CD4-positive, alpha-beta T cell treated with Interleukin-6 for 4 hours (primary cell): ENCODE measurements around the gene DYRK2.

ENCODE experiments used
- DNase-seq: peaks from one replicate; pipeline ENCODE4 v3.0.0-alpha.2; 2020; ENCODE audit warnings: mixed read lengths

DYRK2 gene

GRCh38 chr12:67648521-67649260 is at the start of gene DYRK2:
DYRK2 (plus strand) TSS chr12:67648745; CDS start chr12:67649134, 389 bp downstream.
- peak; percentile 90 for DNase-seq

- DNase-seq: no peak
These were observed 48.9 kb upstream of the DYRK2 start for GRCh38 chr12:67599691-67600090.

DNA sequence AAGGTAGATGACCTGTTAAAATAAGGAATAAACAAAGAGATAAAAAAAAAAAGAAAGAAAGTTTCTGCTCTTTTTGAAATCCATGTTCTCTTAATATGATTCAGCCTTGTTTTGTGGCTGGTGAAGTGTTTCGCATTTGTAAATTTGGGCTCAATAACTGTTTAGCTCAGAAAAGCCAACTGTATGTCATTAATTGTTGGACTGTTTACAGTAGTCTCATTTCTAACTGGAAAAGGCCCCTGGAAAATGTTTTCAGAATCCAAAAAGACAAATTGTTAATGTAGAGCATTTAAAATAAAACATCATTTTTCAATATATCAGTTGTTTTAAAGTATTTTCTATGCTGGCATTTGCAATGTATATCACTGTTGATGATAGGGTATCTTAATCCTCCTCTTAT is 47.4 kb upstream of the DYRK2 start:
- DNase-seq: no peak

GRCh38 chr12:67609226-67609870 is 39.2 kb upstream of the DYRK2 start:
- DNase-seq: no peak

DNA sequence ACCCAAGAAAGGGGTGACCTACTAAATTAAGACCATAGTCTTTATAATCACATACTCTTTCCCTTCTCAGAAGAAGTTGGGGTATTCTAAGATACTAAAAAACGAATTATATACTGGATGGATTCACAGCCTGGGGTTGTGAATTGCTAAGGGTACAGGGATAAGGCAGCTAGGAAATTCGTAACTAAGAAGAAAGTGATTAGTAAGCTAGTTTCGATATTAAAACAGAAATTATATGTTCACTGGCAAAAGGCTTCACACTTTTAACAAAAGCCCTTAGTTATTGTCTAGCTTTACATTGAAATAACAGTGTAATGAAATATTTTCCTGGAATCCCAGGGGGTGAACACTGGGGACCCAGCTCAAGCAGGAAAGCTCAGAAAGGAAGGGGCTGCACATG is 35.5 kb upstream of the DYRK2 start:
- no peak for DNase-seq

DNA sequence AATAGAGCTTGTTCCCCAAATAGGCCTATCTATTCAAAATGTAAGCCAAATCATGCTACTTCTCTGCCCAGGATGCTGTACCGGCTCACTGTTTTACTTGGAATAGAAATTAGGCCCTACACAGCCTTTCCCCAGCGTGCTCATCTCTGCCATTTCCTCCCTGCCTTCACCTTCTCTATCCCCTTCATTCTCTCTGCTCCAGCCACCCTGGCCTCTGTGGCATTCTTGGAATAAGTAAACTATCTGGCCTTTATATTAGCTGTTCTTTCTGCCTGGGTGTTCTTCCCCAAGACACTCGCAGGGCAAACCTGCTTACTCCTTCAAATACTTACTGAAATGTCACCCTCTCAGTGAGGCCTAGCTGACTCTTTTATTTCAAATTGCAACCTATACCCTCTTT is 30.9 kb upstream of the DYRK2 start:
- DNase-seq: no peak

DNA sequence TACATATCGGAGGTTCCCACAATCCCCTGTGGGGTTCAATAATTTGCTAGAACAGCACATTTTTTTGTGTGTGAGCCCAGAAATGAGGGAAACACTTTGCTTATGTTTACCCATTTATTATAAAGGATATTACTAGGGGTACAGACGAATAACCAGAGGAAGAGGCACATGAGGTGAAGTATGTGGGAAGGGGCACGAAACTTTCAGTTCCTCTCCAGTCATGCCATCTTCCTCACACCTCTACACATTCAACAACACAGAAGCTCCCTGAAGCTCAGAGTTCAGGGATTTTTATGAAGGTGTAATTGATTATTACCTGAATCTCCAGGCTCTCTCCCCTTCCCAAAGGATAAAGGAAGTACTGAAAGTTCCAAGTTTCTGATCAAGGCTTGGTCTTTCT is 30.2 kb upstream of the DYRK2 start:
- no peak for DNase-seq

GRCh38 chr12:67621112-67621511 is 27.4 kb upstream of the DYRK2 start:
- DNase-seq: no peak

DNA sequence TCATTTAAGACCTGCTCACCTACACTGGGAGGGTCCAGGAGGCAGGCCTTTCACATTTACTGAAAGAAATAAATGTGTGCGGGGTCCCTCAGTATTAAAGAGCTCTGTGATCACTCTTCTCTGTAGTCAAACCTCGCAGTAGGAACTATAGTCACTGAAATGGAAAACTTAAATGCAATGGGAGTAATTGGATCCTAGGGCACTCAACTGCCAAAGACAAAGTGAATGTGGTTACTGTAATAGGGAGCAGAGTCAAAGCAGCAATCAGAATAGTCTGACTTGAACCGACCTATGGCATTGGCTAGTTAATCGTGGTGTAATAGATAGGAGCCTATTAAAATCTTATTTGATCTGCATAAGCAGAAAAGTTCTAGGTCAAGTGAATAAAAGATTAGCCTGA is 26.6 kb upstream of the DYRK2 start:
- no peak for DNase-seq

- DNase-seq: no peak
These were observed 25.3 kb upstream of the DYRK2 start for GRCh38 chr12:67623259-67623658.

DNA sequence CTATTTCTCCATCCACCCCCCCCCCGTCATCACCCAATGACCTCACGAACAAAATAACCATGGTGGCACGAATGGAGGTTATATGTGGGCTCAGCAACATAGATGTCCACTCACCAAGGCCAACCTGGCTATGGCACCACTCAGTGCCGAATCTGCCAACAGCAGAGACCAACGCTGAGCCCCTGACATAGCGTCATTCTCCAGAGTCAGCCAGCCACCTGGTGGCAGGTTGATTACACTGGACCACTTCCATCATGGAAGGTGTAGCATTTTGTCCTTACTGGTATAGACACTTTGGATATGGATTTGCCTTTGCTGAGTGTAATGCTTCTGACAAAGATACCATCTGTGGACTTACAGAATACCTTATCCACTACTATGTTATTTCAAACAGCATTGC is 24.2 kb upstream of the DYRK2 start:
- DNase-seq: no peak

DNA sequence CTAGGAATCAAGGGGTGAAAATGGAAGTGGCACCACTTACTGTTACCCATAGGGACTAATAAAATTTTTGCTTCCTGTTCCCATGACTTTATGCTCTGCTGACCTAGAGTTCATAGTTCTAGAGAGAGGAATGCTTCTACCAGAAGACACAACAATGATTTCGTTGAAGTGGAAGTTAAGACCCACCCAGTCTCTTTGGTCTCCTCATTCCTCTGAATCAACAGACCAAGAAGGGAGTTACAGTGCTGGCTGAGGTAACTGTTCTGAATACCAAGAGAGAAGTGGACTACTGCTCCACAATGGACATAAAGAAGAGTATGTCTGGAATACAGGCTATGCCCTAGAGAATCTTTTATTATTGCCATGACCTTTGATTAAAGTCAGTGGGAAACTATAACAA is 23.5 kb upstream of the DYRK2 start:
- no peak for DNase-seq

DNA sequence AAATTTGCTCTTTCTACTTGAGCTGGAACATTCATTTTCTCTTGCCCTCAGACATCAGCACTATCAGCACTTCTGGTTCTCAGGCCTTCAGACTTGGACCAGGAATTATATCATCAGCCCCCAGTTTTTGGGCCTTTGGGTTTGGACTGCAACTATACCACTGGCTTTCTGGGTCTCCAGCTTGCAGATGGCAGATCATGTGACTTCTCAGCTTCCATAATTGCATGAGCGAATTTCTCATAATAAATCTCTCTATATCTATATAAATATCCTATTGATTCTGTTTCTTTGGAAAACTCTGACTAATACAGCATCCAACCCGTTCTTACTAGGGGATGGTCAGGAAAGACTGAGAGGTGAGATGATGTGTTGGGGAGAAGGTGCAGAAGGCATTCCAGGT is 22.4 kb upstream of the DYRK2 start:
- no peak for DNase-seq

DNA sequence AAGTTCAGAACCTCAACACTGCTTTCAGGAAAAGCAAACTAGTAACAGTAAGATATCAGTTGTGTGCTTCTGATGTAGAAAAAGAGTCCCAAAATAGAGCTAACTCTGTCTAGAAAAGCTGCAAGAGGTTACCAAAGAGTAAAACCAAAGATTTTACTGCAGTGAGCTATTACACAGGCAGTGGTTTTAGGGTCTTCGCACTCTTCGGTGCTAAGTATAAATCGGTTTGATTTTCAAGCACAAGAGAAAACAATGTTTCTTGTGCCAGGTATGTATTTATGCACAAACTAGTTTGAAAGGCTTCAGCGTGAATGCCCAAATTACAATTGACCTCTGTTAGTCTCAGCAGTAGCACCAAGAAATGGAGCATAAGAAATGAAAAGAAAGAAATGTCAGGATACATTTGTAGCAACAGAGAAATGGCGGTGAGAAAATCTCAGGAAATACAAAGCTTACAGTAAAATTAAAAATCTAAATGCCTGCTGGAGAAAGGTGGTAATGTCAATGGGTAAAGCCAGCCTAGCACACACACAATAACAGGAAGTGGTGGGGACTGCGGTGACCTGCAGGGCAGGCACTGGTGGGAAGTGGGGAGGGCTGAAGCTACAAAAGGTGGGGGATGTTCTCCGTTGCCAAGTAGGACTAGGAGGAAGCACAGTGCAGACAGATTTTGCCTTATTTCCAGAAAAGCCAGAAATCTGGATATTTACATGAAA is 18.0 kb upstream of the DYRK2 start:
- DNase-seq: peak; percentile 89

DNA sequence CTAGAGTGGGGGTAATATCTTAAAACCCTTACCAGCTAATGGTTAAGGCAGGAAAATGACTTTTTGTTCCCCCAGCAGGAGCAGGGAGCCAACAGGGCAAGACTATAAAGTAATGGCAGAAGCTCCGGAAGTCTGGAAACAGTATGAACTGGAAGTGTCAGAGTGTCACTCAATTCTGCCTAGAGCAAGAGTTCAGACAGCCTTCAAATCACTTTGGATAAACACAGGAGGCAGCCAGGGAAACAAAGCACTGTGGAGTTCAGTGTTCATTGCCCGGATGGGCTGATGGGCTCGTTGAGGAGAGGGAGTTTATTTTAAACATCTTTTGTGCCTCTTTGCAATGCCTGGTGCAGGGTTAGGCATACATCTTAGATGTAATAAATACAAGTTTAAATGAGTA is 16.5 kb upstream of the DYRK2 start:
- peak; percentile 10 for DNase-seq

DNA sequence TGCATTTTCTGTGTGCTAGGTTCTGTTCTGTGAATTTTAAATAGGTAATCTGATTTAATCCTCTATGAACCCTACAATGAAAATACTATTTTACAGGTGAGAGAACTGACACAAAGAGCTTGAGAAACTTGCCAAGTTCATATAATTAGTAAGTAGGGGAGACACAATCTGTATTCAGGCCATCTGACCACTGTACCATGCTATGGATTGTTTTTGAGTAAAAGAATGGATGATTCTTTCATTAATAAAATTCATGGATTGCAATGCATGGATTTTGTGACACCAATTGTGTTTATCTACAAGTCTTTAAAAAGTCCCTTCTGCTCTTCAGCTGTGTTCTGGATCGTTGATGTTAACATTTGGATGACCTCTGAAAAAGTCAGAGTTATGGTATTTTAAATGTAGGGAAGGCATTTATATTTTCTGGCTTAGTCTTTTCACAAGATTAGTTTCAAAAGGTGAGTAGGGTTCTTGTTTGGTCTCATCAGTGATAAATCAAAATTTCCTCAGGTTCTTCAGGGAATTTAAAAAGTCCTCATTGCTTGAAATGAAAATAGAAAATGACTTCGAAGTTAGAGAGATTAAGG is 15.4 kb upstream of the DYRK2 start:
- no peak for DNase-seq

DNA sequence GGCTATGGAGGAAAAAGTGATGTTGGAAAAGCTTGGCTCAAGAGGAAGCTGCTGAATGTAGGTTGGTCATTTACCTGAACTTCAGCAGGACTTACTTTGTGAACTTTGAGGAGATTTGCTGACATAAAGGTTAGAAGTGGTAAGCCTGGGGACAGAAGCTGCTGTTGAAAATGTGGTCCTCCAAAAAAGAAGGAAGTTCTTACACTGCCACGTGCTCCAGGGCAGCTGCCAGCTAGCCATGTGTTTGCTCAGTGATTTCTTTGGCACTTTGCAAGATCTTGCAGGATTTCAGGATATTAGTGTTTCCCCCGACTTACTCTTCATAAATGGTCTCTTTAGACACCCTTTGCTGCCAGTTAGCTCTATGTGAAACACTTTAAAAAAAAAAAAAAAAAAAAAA is 14.8 kb upstream of the DYRK2 start:
- no peak for DNase-seq

DNA sequence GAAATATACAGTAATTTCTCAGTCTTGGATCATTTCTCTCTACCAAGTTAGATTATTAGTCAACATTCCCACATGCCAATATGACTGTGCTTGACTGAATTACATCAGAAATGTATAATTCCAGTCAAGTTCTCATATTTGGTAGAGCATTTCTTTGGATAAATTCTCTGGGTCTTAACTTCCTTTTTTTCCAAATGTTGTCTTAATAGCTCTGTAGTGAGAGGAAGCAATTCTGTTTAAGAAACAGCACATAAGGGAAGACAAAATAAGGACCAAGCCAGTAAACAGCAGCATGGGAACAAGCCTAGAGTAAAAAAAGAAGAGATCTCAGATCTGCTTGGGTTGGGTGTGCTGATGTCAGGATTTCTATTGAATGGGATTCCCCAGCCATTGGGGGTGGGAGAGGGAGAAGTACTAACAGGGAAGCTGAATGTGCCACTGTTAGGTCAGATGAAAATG is 14.2 kb upstream of the DYRK2 start:
- no peak for DNase-seq

- no peak for DNase-seq
These were observed 10.8 kb upstream of the DYRK2 start for GRCh38 chr12:67637718-67638117.

- no peak for DNase-seq
These were observed 9.9 kb upstream of the DYRK2 start for GRCh38 chr12:67638694-67639093.

DNA sequence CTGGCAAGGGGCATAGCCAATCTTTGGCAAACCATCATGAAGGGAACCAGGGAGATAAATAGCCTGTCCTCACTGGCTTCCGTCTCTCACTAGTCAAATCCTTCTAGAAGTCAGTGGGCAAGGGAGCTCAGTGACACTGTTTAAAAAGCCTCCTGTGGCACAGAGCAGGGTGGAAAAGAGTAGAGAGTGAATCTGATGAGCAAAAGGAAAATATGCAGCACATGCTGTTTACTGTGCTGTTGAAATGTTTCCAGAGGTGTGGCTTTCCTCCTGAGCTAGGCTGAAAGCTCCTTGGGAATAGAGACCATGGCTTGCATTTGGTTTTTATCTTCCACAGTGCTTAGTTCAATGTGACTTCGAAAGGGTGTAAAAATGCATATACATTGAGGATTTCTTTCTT is 7.7 kb upstream of the DYRK2 start:
- no peak for DNase-seq

DNA sequence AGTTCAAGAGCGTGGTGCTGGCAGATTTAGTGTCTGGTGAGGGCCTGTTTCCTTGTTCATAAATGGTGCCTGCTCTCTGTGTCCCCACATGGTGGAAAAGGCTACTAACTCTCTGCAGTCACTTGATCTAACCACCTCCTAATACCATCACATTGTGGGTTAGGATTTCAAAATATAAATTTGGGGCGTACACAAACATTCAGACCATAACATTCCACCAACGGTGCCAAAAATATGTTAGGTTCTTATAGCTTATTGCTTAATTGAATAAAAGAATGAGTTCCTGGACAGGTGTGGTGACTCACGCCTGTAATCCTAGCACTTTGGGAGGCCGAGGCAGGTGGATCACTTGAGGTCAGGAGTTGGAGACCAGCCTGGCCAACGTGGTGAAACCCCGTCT is 3.4 kb upstream of the DYRK2 start:
- no peak for DNase-seq

DNA sequence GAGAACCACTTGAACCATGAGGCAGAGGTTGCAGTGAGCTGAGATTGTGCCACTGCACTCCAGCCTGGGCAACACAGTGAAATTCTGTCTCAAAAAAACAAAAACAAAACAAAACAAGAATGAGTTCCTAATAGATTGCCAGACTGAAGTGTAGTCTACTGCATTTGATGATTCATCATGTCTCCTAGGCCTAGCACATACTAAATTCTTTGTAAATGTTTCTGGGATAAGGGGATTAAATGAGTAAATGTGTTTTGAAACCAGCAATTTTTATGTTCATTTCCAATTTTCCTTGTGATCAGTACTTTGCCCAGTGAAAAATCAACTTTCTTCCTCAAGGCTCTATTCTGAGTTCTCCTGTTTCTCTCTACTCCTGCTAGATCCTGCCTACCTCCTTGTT is 2.9 kb upstream of the DYRK2 start:
- no peak for DNase-seq

DNA sequence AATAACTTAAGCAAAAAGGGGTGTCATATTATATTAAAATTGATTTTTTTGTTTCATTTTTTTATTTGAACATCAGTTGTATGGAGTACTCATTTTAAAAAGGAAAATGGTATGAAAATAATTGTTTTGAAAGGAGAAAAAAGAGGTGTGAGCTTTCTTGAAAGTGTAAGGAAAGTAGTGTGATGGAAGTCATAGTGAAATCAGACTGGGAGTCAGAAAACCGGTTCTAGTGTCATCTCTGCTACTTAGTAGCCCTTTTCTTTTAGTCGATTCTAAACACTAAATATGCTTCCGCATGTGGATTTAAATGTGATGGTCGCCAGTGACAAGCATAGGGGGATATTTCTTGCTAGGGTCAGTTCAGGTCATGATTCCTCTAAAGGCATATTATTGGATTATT is 1.8 kb upstream of the DYRK2 start:
- DNase-seq: no peak
